ENCODE data around the gene MXD1. TPM values are rescaled to one million over a fixed set of nuclear protein-coding genes. Genes with fewer than 3 reads are reported as not detected.

MXD1 gene
- total RNA-seq, 2 experiments from 2014 or later, result 14.1 to 14.3 TPM

DNA sequence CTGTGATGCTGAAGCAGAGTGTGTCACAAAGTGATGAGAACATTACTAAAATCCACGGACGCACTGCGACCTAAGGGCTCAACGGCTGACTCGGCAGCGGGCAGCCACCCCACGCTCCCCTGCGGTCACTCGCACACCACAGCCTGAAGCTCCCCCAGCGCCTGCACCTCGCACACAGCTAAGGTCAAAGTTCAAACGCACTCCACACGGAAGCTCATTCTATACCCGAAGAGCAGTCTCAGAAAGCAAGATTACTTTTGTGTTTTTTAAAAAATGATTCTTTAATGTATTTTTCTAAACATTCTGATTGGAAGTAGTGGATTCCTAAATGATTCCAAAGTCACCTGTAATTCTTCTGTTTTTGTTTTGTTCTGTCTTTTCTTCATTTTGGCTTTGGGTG is 24.8 kb downstream of the MXD1 start:
- ATAC-seq (ENCODE audit: low read depth), result no peak
- no peak for DNase-seq
- Mint-ChIP-seq H3K27me3 (no peaks in the 10 kb centered on the region), H3K36me3 (peaks cover 37% of the 10 kb centered on the region), H3K4me1 (no peaks in the 10 kb centered on the region), H3K4me3 (no peak overlapping the region), H3K9me3 (no peaks in the 10 kb centered on the region), H3K27ac (no peak overlapping the region)
- POLR2A ChIA-PET, result interaction anchor here (0.6 to 0.7 kb wide), 2 partner anchors 8 to 20 kb away, joined by 3 to 4 read pairs; no protein-coding TSS in a partner anchor

DNA sequence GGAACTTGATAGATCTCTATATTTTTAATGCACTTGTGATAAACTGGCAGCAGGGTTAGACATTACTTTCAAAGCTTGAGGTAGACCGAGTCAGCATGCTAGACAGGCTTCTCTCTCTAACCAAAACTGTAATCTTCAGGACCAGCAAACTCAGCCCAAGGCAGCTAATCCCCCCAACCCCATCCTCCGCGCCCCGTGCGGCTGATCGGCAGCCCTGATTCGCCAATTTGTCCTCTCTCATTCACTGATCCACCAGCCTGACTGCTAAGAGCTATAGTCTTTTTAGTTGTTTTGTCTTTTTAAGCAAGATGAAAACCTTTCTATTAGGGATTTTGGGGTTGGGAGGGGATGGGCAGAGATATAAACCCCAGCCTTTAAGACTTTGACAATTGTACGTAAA is 25.8 kb downstream of the MXD1 start:
- peaks cover 31% of the 10 kb centered on the region for H3K36me3 Mint-ChIP-seq
- ATAC-seq (ENCODE audit: low read depth) (no peak), DNase-seq (no peak)
- H3K4me1 Mint-ChIP-seq, result peaks cover 4% of the 10 kb centered on the region
- H3K27me3 Mint-ChIP-seq, result no peaks in the 10 kb centered on the region
- no peaks in the 10 kb centered on the region for H3K9me3 Mint-ChIP-seq
- no peak overlapping the region for H3K27ac Mint-ChIP-seq
- POLR2A ChIA-PET, result interaction anchor here (0.7 kb wide), 1 partner anchor 21 kb away, joined by 4 read pairs; no protein-coding TSS in a partner anchor
- H3K4me3 Mint-ChIP-seq, result no peak overlapping the region

DNA sequence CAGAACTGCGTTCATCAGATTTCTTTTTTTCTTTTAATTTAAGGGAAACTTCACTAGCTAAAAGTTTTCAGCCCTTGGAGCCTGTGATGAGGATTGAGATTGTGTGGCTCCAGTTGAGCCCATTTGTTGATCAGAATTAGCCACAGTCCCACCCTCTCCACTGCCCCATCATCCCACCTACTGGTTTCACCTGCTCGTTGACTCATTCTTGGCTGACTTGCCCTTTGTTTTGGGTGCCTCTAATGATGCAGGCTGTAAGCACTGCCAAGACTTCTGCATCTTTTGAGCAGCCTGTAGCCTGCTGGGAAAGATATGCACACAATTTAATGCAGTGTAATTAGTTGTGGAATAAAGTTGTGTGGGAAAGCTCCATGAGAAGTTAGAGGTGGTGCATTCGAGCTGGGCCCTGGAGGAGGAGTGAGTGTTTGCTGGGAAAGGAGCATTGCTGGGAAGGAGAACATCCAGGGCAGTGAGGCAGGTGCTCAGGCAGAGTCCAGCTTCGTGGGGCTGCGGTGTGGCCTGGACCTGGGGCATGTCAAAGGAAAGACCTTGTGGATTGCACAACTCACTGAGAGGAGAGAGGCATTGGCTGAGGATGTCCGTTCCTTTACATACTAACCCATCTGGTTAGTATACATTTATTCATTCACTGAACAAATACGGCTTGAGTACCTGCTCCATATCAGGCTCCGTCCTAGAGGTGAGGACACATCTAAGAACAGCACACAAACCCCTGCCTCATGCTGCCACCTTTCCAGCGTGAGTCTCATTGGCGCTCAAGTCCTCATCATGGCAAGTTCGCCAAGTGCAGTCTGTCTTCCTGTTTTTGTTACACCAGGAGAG is 28.3 kb downstream of the MXD1 start:
- DNase-seq (no peak), ATAC-seq (ENCODE audit: low read depth) (no peak)
- H3K9me3 Mint-ChIP-seq, result no peaks in the 10 kb centered on the region
- H3K27me3 Mint-ChIP-seq, result no peaks in the 10 kb centered on the region
- no peak overlapping the region for H3K4me3 Mint-ChIP-seq
- H3K36me3 Mint-ChIP-seq, result peaks cover 19% of the 10 kb centered on the region
- POLR2A ChIA-PET, result no interaction called here
- peaks cover 23% of the 10 kb centered on the region for H3K4me1 Mint-ChIP-seq
- H3K27ac Mint-ChIP-seq, result no peak overlapping the region

DNA sequence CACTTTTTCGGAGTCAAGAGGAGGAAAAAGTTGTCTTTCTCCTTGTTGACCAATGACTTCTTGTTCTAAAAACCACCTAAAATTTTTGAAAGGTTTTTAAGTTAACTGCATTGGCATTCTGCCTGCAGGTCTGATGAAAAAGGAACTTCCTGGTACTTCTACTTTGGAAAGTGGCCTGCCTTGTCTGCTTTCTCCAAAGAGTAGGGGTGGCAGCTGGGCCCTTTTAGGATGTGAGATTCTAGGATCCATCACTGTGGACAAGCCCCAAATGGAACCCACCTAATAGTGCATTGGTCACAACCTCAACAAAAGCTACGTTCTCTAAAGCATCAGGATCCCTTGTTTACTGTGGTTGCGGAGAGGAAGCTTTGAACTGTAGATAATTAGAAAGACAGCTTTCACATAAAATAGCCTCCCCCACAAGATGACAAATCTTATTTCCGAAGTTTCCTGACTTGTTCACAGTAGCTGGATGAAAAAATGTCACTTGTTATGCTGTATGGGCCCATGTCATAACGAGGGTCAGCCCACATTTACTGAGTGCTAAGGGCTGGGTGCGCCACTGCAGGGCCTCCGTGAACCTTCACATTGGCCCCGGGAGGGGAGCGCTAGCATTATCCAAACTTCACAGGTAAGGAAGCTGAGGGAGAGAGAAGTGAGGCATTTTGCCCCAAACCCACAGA is 29.1 kb downstream of the MXD1 start:
- Mint-ChIP-seq H3K4me1 (peaks cover 24% of the 10 kb centered on the region), H3K4me3 (no peak overlapping the region), H3K36me3 (peaks cover 12% of the 10 kb centered on the region), H3K27me3 (peaks cover 2% of the 10 kb centered on the region), H3K27ac (no peak overlapping the region), H3K9me3 (no peaks in the 10 kb centered on the region)
- POLR2A ChIA-PET, result interaction anchor here (1.2 kb wide), 1 partner anchor 199 kb away, joined by 4 read pairs; no protein-coding TSS in a partner anchor
- DNase-seq, result no peak
- ATAC-seq (ENCODE audit: low read depth), result no peak

DNA sequence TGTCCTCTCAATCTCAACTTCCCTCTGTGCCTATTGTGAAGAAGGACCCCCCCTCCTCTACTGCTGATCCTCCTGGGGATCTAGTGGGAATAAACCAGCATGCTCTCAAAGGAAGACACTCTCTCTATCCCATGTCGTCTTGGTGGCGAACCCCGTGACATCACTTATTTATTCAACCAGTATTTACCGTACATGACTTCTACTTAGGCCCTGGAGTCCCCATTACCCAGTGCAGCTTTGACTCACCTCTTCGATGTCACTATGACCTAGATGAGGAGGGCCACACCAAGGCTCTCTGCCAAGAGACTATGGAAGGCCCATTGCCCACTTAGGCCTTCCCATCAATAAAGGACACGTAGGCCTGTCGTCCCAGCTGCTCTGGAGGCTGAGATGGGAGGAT is 29.8 kb downstream of the MXD1 start:
- POLR2A ChIA-PET, result interaction anchor here (0.7 to 1.2 kb wide), 2 partner anchors 99 to 198 kb away, joined by 3 to 4 read pairs; no protein-coding TSS in a partner anchor
- DNase-seq (no peak), ATAC-seq (ENCODE audit: low read depth) (no peak)
- H3K27me3 Mint-ChIP-seq, result peaks cover 3% of the 10 kb centered on the region
- H3K4me1 Mint-ChIP-seq, result peaks cover 25% of the 10 kb centered on the region
- peaks cover 9% of the 10 kb centered on the region for H3K36me3 Mint-ChIP-seq
- H3K27ac Mint-ChIP-seq, result no peak overlapping the region
- H3K4me3 Mint-ChIP-seq, result no peak overlapping the region
- no peaks in the 10 kb centered on the region for H3K9me3 Mint-ChIP-seq

DNA sequence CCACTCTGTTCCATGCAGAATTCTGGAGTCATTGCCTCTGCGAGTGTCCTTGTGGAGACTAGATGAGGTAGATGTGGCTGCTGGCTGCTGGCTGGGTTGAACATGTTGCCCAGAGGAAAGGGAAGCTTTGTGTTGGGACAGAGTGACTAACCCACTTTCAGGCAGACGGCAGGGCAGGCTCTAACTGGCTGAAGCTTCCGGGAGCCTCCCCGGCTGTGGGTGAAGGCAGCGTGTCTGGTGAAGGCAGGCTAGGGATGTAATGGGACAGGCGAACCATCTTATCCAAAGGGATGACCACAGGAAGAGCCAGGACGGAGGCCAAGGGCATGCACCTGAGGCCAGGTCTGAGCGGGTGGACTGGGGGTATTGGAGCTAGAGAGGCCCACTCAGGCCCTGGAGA is 30.5 kb downstream of the MXD1 start:
- POLR2A ChIA-PET, result interaction anchor here (0.7 to 1.8 kb wide), 5 partner anchors 11 to 197 kb away, joined by 3 to 10 read pairs (median 4); partner anchors contain the start of gene MXD1
- H3K4me3 Mint-ChIP-seq, result no peak overlapping the region
- no peaks in the 10 kb centered on the region for H3K9me3 Mint-ChIP-seq
- peaks cover 9% of the 10 kb centered on the region for H3K36me3 Mint-ChIP-seq
- peaks cover 25% of the 10 kb centered on the region for H3K4me1 Mint-ChIP-seq
- peak overlapping the region; percentile 80 for H3K27ac Mint-ChIP-seq
- ATAC-seq (ENCODE audit: low read depth), result no peak
- H3K27me3 Mint-ChIP-seq, result peaks cover 3% of the 10 kb centered on the region
- DNase-seq, result no peak

DNA sequence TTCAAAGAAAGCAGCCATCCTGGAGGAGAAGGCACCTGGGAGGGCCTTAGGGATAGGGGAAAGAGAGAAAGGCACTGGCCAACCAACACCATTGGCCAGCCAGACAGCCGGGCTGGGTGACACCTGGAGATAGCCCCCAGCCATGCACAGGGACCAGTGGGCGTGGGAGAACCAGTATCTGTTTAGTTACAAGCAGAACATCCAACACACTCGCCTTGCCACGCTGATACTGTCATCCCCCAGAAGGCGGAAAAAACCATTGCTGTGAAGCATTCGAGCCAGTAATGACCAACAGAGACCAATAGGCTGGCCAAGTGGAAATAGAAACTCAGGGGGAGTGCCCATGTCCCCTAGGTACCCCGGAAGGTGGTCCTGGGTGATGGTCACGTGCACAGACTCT is 31.0 kb downstream of the MXD1 start:
- Mint-ChIP-seq H3K27me3 (peaks cover 3% of the 10 kb centered on the region), H3K4me1 (peaks cover 25% of the 10 kb centered on the region), H3K36me3 (peaks cover 7% of the 10 kb centered on the region), H3K9me3 (no peaks in the 10 kb centered on the region), H3K4me3 (peak overlapping the region; percentile 26), H3K27ac (peak overlapping the region; percentile 80)
- ATAC-seq (ENCODE audit: low read depth) (no peak), DNase-seq (no peak)
- POLR2A ChIA-PET, result interaction anchor here (0.5 to 2.0 kb wide), 10 partner anchors 8 to 197 kb away, joined by 3 to 10 read pairs (median 4); partner anchors contain the start of gene MXD1

DNA sequence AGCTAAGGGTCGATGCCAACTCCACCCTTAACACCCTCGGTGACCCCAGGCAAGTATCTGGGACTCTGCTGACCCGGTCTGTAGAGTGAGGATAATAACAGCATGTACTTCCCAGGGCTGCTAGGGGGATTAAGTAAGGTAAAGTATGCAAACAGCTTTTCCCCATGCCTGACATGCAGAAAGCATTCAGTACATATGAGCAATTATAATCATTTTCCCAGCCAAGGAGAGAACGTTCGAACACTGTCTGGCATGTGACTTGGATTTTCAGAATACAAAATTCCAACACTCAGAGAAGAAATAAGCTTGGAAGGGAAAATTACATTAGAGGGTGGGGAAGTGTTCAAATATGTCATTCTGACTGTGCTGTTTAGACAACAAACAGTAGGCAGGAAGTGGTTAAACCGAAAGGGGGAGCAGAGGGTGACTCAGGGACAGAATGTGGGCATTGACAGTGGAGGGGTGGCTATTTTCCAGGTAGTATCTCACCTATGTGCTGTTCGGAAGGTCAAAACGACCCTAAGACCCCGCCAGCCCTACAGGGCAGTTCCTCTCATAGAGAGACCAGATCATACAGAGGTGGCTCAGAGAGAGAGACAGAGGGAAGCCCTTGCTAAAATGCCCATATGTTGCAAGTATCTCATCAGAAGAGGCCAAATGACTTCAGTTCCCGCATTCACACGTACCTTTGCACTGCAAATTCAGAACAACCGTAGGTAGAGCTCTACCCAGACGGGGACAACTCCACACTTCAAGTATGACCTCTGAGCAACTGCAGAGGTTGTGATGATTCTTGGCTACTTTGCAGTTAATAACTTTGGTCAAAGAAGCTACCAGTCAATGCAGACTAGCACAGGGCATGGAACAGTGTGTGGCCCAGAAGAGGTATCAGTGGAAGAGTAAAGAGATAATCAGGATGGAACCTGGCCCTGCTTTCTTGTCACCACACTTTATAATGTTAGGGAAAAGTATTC is 31.7 kb downstream of the MXD1 start:
- ATAC-seq (ENCODE audit: low read depth) (peak; percentile 95), DNase-seq (peak; percentile 52)
- H3K4me3 Mint-ChIP-seq, result peak overlapping the region; percentile 68
- H3K27ac Mint-ChIP-seq, result peak overlapping the region; percentile 83
- peaks cover 3% of the 10 kb centered on the region for H3K27me3 Mint-ChIP-seq
- POLR2A ChIA-PET, result interaction anchor here (0.5 to 2.0 kb wide), 11 partner anchors 8 to 197 kb away, joined by 3 to 10 read pairs (median 4); partner anchors contain the start of gene MXD1
- peaks cover 25% of the 10 kb centered on the region for H3K4me1 Mint-ChIP-seq
- peaks cover 7% of the 10 kb centered on the region for H3K36me3 Mint-ChIP-seq
- no peaks in the 10 kb centered on the region for H3K9me3 Mint-ChIP-seq

DNA sequence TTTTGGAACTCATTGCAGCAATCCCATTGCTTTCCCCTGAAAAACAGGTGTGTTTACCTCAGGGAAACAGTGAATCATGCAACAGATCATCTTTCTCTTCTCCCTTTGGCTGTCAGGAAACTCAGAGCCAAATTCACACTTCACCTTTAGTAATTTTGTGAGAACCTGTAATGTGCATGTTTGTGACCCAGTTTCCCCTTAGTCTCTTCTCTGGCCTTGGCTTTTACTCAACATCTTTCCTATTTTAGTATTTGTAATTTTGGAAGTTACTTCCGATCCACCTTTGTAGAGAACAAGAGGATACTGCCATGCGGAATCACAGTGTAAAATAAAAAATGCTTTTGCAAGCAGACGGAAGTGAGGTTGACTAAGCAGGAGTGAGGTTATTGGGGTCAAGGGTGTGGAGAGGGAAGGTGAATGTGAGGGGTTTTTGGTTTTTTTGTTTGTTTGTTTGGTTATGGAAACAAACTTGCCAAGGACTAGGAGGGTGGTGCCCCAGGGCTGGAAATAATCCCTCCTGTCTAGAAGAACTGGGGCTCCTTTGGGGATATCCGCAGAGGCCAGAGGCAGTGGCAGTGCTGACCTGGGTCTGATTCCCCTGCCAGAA is 32.5 kb downstream of the MXD1 start:
- Mint-ChIP-seq H3K36me3 (peaks cover 7% of the 10 kb centered on the region), H3K4me1 (peaks cover 25% of the 10 kb centered on the region), H3K9me3 (no peaks in the 10 kb centered on the region), H3K4me3 (no peak overlapping the region), H3K27ac (peak overlapping the region; percentile 66), H3K27me3 (peaks cover 3% of the 10 kb centered on the region)
- POLR2A ChIA-PET, result interaction anchor here (1.1 to 2.0 kb wide), 2 partner anchors 139 to 196 kb away, joined by 4 to 6 read pairs; no protein-coding TSS in a partner anchor
- DNase-seq, result no peak
- ATAC-seq (ENCODE audit: low read depth), result no peak

DNA sequence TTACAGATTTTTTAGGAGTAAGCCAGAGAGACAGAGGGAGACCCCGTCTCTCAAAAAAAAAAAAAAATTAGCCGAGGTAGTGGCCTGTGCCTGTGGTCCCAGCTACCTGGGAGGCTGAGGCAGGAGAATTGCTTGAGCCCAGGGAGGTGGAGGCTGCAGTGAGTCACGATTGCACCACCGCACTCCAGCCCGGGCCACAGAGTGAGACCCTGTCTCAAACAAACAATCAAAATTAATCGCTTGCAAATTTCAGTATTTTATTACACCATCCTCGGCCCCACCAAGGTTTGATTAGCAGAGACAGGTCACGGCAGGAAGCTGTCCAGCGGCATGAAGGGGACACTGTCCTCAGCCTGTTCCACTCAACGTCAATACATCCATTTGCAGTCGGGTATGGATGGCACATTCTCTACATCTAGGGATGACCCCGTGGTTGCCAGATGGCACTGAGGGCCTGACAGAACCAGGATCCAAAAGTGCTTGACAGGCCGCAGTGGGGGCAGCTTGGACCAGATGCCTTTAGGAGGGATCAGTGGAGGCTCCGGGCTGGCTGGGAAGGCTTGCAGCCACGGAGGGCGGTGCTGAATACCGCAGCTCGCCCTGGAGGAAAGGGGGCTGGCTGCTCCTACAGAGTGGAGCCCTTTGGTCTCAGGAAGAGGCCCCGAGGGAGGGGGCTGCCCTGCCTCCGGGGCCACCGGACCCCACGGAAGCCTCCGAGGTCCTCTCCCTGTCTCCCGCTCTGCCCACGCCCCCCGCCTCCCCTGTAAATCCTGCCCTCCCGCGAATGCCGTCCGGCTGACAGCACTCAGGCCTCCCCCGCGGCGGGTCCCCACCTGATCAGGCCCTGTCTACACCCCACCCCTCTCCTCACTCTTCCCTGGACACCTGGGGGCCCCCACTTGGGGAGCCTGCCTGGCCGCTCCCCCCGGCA is 33.4 kb downstream of the MXD1 start:
- H3K27ac Mint-ChIP-seq, result no peak overlapping the region
- H3K27me3 Mint-ChIP-seq, result peaks cover 3% of the 10 kb centered on the region
- no peaks in the 10 kb centered on the region for H3K9me3 Mint-ChIP-seq
- POLR2A ChIA-PET, result interaction anchor here (2.0 kb wide), 1 partner anchor 195 kb away, joined by 6 read pairs; no protein-coding TSS in a partner anchor
- H3K36me3 Mint-ChIP-seq, result peaks cover 4% of the 10 kb centered on the region
- DNase-seq (no peak), ATAC-seq (ENCODE audit: low read depth) (no peak)
- H3K4me1 Mint-ChIP-seq, result peaks cover 25% of the 10 kb centered on the region
- no peak overlapping the region for H3K4me3 Mint-ChIP-seq

DNA sequence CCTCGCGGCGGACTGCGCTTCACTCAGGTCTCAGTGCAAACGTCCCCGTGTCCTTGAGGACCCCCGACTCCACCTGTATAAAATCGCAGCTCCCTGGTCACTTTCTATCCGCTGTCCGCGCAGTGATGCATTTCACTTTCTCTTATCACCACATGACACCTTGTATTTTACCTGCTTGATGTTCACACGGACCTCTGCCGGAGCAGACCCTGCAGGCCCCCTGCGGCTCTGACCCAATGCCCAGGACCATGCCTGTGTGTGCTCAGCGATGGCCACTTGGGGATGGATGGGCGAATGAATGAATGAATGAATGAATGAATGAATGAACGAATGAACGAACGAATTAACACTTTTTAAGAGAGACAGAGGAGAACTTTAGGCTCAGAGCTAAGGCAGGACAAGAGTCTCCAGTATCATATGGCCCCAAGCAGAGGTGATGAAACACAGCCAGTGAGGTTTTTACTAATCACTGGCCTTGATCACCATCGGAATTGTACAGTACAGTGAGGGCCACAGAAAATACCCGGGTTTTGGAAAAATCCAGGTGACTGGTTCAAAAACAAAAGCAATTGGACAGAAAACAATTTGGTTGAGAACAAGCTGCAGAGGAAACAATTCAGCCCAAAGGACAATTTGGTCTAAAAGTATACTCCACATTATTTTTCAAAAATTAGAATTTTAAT is 34.2 kb downstream of the MXD1 start:
- Mint-ChIP-seq H3K36me3 (peaks cover 3% of the 10 kb centered on the region), H3K27me3 (peaks cover 5% of the 10 kb centered on the region), H3K4me1 (peaks cover 25% of the 10 kb centered on the region), H3K9me3 (no peaks in the 10 kb centered on the region), H3K27ac (no peak overlapping the region), H3K4me3 (no peak overlapping the region)
- POLR2A ChIA-PET, result no interaction called here
- DNase-seq (no peak), ATAC-seq (ENCODE audit: low read depth) (no peak)
